ENCODE results near the gene SRPRB. TPM values are rescaled to one million over a fixed set of nuclear protein-coding genes. Genes with fewer than 3 reads are reported as not detected.
"Not testable (repeated sequence)": the region's sequence is repeated elsewhere in the genome, so short reads cannot be mapped to it uniquely, and the experiment has no call there.

The SRPRB gene
- total RNA-seq, 2 experiments from 2014 or later, result 91.3 to 94.0 TPM

- H3K27me3 Mint-ChIP-seq, result no peaks in the 10 kb centered on the region
- DNase-seq, result no peak
- no peaks in the 10 kb centered on the region for H3K9me3 Mint-ChIP-seq
- no peak overlapping the region for H3K27ac Mint-ChIP-seq
- H3K4me1 Mint-ChIP-seq, result no peaks in the 10 kb centered on the region
- no peak overlapping the region for H3K4me3 Mint-ChIP-seq
- no peaks in the 10 kb centered on the region for H3K36me3 Mint-ChIP-seq
These were observed 36.1 kb upstream of the SRPRB start for GRCh38 chr3:133769536-133769935.

GRCh38 chr3:133773732-133774131, 31.9 kb upstream of the SRPRB start:
- Mint-ChIP-seq H3K27me3 (no peaks in the 10 kb centered on the region), H3K27ac (no peak overlapping the region), H3K4me3 (no peak overlapping the region), H3K9me3 (no peaks in the 10 kb centered on the region), H3K4me1 (no peaks in the 10 kb centered on the region), H3K36me3 (no peaks in the 10 kb centered on the region)
- DNase-seq, result no peak

- no peaks in the 10 kb centered on the region for H3K36me3 Mint-ChIP-seq
- no peaks in the 10 kb centered on the region for H3K4me1 Mint-ChIP-seq
- no peak overlapping the region for H3K4me3 Mint-ChIP-seq
- no peak for DNase-seq
- H3K9me3 Mint-ChIP-seq, result no peaks in the 10 kb centered on the region
- peaks cover 11% of the 10 kb centered on the region for H3K27me3 Mint-ChIP-seq
- H3K27ac Mint-ChIP-seq, result no peak overlapping the region
These were observed 30.3 kb upstream of the SRPRB start for GRCh38 chr3:133775309-133775708.

GRCh38 chr3:133775835-133776234, 29.8 kb upstream of the SRPRB start:
- no peak overlapping the region for H3K4me3 Mint-ChIP-seq
- no peaks in the 10 kb centered on the region for H3K36me3 Mint-ChIP-seq
- H3K27ac Mint-ChIP-seq, result no peak overlapping the region
- H3K4me1 Mint-ChIP-seq, result no peaks in the 10 kb centered on the region
- H3K9me3 Mint-ChIP-seq, result no peaks in the 10 kb centered on the region
- H3K27me3 Mint-ChIP-seq, result peaks cover 11% of the 10 kb centered on the region
- no peak for DNase-seq

- no peak for DNase-seq
- Mint-ChIP-seq H3K4me3 (no peak overlapping the region), H3K4me1 (no peaks in the 10 kb centered on the region), H3K27ac (no peak overlapping the region), H3K36me3 (no peaks in the 10 kb centered on the region), H3K9me3 (no peaks in the 10 kb centered on the region), H3K27me3 (peaks cover 11% of the 10 kb centered on the region)
These were observed 28.7 kb upstream of the SRPRB start for GRCh38 chr3:133776794-133777438.

- Mint-ChIP-seq H3K9me3 (no peaks in the 10 kb centered on the region), H3K27me3 (peaks cover 11% of the 10 kb centered on the region), H3K36me3 (no peaks in the 10 kb centered on the region), H3K4me1 (no peaks in the 10 kb centered on the region), H3K4me3 (no peak overlapping the region), H3K27ac (no peak overlapping the region)
- no peak for DNase-seq
These were observed 27.6 kb upstream of the SRPRB start for GRCh38 chr3:133777807-133778568.

- H3K9me3 Mint-ChIP-seq, result no peaks in the 10 kb centered on the region
- H3K36me3 Mint-ChIP-seq, result no peaks in the 10 kb centered on the region
- no peaks in the 10 kb centered on the region for H3K4me1 Mint-ChIP-seq
- H3K4me3 Mint-ChIP-seq, result no peak overlapping the region
- no peak overlapping the region for H3K27ac Mint-ChIP-seq
- DNase-seq, result no peak
- H3K27me3 Mint-ChIP-seq, result peaks cover 11% of the 10 kb centered on the region
These were observed 25.9 kb upstream of the SRPRB start for GRCh38 chr3:133779626-133780203.

- H3K36me3 Mint-ChIP-seq, H3K27ac Mint-ChIP-seq, H3K4me1 Mint-ChIP-seq, H3K9me3 Mint-ChIP-seq, DNase-seq, H3K4me3 Mint-ChIP-seq: not testable (repeated sequence)
- H3K27me3 Mint-ChIP-seq, result peaks cover 11% of the 10 kb centered on the region
These were observed 24.9 kb upstream of the SRPRB start for GRCh38 chr3:133780756-133781155.

GRCh38 chr3:133781570-133781969, 24.0 kb upstream of the SRPRB start:
- Mint-ChIP-seq H3K4me3 (no peak overlapping the region), H3K27me3 (peaks cover 11% of the 10 kb centered on the region), H3K4me1 (no peaks in the 10 kb centered on the region), H3K9me3 (no peaks in the 10 kb centered on the region), H3K27ac (no peak overlapping the region), H3K36me3 (no peaks in the 10 kb centered on the region)
- DNase-seq, result no peak

- H3K4me1 Mint-ChIP-seq, result no peaks in the 10 kb centered on the region
- H3K27me3 Mint-ChIP-seq, result peaks cover 11% of the 10 kb centered on the region
- H3K36me3 Mint-ChIP-seq, result no peaks in the 10 kb centered on the region
- DNase-seq, result no peak
- no peaks in the 10 kb centered on the region for H3K9me3 Mint-ChIP-seq
- no peak overlapping the region for H3K27ac Mint-ChIP-seq
- H3K4me3 Mint-ChIP-seq, result no peak overlapping the region
These were observed 23.2 kb upstream of the SRPRB start for GRCh38 chr3:133782454-133782853.

GRCh38 chr3:133783762-133784161, 21.9 kb upstream of the SRPRB start:
- H3K27ac Mint-ChIP-seq, result no peak overlapping the region
- no peaks in the 10 kb centered on the region for H3K4me1 Mint-ChIP-seq
- H3K27me3 Mint-ChIP-seq, result peaks cover 14% of the 10 kb centered on the region
- no peaks in the 10 kb centered on the region for H3K36me3 Mint-ChIP-seq
- H3K4me3 Mint-ChIP-seq, result no peak overlapping the region
- DNase-seq, result no peak
- H3K9me3 Mint-ChIP-seq, result no peaks in the 10 kb centered on the region

GRCh38 chr3:133788024-133788423, 17.6 kb upstream of the SRPRB start:
- Mint-ChIP-seq H3K27ac (no peak overlapping the region), H3K4me3 (no peak overlapping the region), H3K27me3 (peaks cover 7% of the 10 kb centered on the region), H3K4me1 (no peaks in the 10 kb centered on the region), H3K36me3 (no peaks in the 10 kb centered on the region), H3K9me3 (peaks cover 8% of the 10 kb centered on the region)
- DNase-seq, result no peak

GRCh38 chr3:133792171-133792763, 13.3 kb upstream of the SRPRB start:
- H3K27me3 Mint-ChIP-seq, result peaks cover 13% of the 10 kb centered on the region
- H3K4me3 Mint-ChIP-seq, result no peak overlapping the region
- no peaks in the 10 kb centered on the region for H3K4me1 Mint-ChIP-seq
- H3K36me3 Mint-ChIP-seq, result no peaks in the 10 kb centered on the region
- H3K27ac Mint-ChIP-seq, result no peak overlapping the region
- peaks cover 12% of the 10 kb centered on the region for H3K9me3 Mint-ChIP-seq
- no peak for DNase-seq

GRCh38 chr3:133797396-133798105, 8.1 kb upstream of the SRPRB start:
- no peaks in the 10 kb centered on the region for H3K4me1 Mint-ChIP-seq

More at GRCh38 chr3:133797396-133798105, 8.1 kb upstream of the SRPRB start:
- peaks cover 14% of the 10 kb centered on the region for H3K27me3 Mint-ChIP-seq
- no peaks in the 10 kb centered on the region for H3K36me3 Mint-ChIP-seq
- H3K4me3 Mint-ChIP-seq, result no peak overlapping the region
- DNase-seq, result no peak
- H3K27ac Mint-ChIP-seq, result no peak overlapping the region
- H3K9me3 Mint-ChIP-seq, result peaks cover 7% of the 10 kb centered on the region
